ENCODE measurements around the gene LCP2.

The LCP2 gene

GRCh38 chr5:170297589-170298462, at the start of gene LCP2:
Gene LCP2, minus strand, starts transcription at chr5:170297777. Its CDS starts 166 bp downstream, at chr5:170297611.
- no peak for DNase-seq

GRCh38 chr5:170347022-170347567, 49.5 kb upstream of the LCP2 start:
- no peak for DNase-seq

GRCh38 chr5:170345971-170346370, 48.4 kb upstream of the LCP2 start:
- no peak for DNase-seq

- DNase-seq = no peak
Measured at GRCh38 chr5:170343177-170343576, 45.6 kb upstream of the LCP2 start.

GRCh38 chr5:170342153-170342725, 44.7 kb upstream of the LCP2 start:
- no peak for DNase-seq

- DNase-seq = no peak
Measured at GRCh38 chr5:170341545-170341944, 44.0 kb upstream of the LCP2 start.

- no peak for DNase-seq
Measured at GRCh38 chr5:170339780-170340167, 42.2 kb upstream of the LCP2 start.

- no peak for DNase-seq
Measured at GRCh38 chr5:170338933-170339779, 41.6 kb upstream of the LCP2 start.

GRCh38 chr5:170338291-170338690, 40.7 kb upstream of the LCP2 start:
- no peak for DNase-seq

GRCh38 chr5:170337045-170337733, 39.6 kb upstream of the LCP2 start:
- DNase-seq = no peak

- no peak for DNase-seq
Measured at GRCh38 chr5:170336065-170336464, 38.5 kb upstream of the LCP2 start.

- no peak for DNase-seq
Measured at GRCh38 chr5:170334626-170335025, 37.0 kb upstream of the LCP2 start.

- no peak for DNase-seq
Measured at GRCh38 chr5:170333161-170333910, 35.8 kb upstream of the LCP2 start.

GRCh38 chr5:170332058-170332457, 34.5 kb upstream of the LCP2 start:
- DNase-seq = no peak

- DNase-seq = no peak
Measured at GRCh38 chr5:170330568-170331054, 33.0 kb upstream of the LCP2 start.

GRCh38 chr5:170329524-170329923, 31.9 kb upstream of the LCP2 start:
- no peak for DNase-seq

GRCh38 chr5:170327829-170328228, 30.3 kb upstream of the LCP2 start:
- no peak for DNase-seq

- DNase-seq = no peak
Measured at GRCh38 chr5:170327168-170327567, 29.6 kb upstream of the LCP2 start.

- no peak for DNase-seq
Measured at GRCh38 chr5:170319301-170319700, 21.7 kb upstream of the LCP2 start.

- no peak for DNase-seq
Measured at GRCh38 chr5:170317499-170317898, 19.9 kb upstream of the LCP2 start.

GRCh38 chr5:170316937-170317336, 19.4 kb upstream of the LCP2 start:
- no peak for DNase-seq

GRCh38 chr5:170315154-170315553, 17.6 kb upstream of the LCP2 start:
- DNase-seq = no peak

Data from NCI-H226 (cell line).